Non-pigmented ciliary epithelial cell (primary cell): ENCODE measurements around the gene SLC9C1.

Source experiments
- DNase-seq: peaks from one replicate; pipeline ENCODE4 v3.0.0-alpha.2; 2010; ENCODE audit warnings: low read depth

The SLC9C1 gene

GRCh38 chr3:112131111-112131510 is 162.9 kb downstream of the SLC9C1 start:
- no peak for DNase-seq

GRCh38 chr3:112130638-112130993 is 163.4 kb downstream of the SLC9C1 start:
- DNase-seq, result no peak

DNA sequence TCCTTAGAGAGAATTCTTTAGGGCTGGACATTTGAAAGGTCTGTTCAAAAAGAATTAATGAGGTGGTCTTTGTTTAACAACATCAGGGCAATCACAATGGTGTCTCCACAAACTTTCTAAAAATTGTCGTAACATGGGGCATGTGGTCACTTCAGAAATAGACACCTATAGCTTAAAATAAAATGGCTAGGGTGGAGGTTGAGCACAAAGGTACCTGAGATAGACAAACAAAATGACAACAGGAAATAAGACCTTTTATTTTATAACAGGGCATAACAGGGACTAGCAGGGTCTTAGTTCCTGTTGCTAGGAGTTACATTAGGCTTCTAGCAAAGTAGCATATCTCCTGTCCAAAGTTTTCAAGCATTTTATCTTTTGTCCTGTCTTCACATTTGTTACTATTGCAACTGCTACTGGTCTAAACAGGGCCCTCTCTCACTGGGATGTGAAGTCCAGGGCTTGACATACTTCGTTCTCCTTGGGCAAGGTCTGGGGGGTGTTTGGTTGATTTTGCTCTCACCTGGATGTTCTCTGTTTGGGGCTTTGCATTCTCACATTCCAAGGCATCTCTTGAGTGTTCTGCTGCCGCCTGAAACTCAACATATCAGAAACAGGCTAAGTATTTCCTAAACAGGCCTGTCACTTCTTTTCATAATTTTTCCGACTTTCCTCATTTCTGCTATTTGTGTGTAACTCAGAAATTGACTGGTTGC is 163.9 kb downstream of the SLC9C1 start:
- DNase-seq, result no peak

DNA sequence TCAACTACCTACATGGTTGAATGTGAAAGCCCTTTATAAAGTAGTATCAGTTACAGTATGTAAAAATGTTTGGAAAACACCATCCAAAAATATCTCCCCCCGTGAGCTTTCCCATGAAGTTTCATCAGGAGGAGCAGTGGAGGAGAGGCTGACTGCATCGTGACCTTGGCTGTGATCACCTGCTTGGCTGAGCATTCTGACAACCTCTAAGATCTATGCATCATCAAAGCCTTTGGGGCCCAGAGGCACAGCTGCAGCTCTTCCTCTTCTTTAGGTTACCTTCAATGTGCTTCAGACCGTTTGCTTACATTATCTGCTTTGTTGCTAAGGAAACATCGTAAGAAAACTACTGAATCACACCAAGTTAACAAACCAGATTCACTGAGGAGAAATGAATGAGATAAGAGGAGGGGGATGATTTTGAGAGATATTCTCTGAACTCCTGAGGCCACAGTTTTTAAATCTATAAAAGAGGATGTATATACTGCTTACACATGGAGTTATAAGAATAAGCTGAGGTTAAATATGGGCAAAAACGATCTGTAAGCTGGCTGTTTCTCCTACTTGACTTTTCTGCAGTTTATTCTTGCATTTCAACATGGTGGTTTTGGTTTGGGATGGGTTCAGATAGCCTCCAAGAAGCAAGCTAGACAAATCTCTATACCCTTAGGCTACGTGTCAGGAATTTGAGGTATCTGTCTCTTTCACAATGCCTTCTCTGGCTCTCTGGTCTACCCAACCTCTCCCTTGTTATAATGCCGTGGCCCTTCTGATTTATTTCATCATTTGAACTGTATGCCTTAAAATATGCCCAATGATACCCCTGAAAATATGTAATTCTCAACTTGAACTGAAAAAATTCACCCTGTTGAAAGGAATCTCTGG is 164.9 kb downstream of the SLC9C1 start:
- DNase-seq, result no peak

- no peak for DNase-seq
Measured at GRCh38 chr3:112127522-112128494, 166.2 kb downstream of the SLC9C1 start.

GRCh38 chr3:112126511-112126911 is 167.5 kb downstream of the SLC9C1 start:
- no peak for DNase-seq

DNA sequence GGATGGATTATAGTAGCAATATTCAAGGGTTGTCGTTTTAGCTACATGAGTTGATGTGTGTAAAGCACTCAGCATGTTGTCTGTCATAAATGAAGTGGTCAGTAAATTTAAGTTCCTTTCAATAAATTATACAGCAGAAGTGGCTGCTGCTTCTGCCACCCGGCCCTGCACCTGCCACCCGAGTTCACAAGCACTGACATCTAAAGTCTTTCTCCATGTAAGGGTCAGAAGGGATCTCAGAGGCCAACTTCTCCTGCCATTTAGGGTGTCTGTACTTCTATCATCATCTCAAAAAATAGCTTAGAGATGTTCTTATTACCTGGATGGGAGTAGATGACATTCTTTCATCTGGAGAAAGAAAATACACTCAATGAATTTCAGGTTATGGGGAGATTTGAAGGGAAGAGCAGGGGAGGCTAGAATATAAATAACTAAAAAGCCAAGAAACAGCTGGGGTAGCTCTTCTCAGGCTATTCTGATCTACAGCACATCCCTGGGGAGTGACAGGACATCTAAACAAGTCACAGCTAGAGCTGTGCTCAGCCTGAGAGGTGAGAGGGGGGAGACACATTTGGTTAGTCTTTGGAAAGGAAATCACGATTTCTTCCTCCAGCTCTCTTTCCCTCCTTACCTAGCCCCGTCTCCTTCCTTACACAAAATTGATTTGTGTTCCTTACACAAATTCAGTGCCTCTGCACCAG is 169.0 kb downstream of the SLC9C1 start:
- DNase-seq, result no peak

DNA sequence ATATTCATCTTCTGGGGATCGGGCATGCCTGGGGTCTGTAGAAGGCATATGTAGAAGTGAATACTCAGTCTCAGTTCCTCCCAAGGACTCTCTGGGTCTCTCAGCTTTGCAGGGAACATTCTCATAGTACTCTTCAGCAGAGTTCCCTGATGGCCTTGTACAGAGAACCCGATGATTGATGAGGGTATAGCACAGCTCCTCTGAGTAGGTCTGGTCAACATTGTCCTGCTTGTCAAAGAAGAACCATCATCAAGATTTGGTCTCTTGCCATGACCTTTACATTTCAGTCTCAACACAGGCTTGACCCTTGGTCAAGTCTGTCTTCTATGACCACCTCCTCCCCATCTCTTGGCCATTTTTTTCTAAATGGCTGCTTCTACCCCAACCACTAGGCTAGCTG is 170.5 kb downstream of the SLC9C1 start:
- DNase-seq, result no peak

- no peak for DNase-seq
Measured at GRCh38 chr3:112122870-112123269, 171.1 kb downstream of the SLC9C1 start.

DNA sequence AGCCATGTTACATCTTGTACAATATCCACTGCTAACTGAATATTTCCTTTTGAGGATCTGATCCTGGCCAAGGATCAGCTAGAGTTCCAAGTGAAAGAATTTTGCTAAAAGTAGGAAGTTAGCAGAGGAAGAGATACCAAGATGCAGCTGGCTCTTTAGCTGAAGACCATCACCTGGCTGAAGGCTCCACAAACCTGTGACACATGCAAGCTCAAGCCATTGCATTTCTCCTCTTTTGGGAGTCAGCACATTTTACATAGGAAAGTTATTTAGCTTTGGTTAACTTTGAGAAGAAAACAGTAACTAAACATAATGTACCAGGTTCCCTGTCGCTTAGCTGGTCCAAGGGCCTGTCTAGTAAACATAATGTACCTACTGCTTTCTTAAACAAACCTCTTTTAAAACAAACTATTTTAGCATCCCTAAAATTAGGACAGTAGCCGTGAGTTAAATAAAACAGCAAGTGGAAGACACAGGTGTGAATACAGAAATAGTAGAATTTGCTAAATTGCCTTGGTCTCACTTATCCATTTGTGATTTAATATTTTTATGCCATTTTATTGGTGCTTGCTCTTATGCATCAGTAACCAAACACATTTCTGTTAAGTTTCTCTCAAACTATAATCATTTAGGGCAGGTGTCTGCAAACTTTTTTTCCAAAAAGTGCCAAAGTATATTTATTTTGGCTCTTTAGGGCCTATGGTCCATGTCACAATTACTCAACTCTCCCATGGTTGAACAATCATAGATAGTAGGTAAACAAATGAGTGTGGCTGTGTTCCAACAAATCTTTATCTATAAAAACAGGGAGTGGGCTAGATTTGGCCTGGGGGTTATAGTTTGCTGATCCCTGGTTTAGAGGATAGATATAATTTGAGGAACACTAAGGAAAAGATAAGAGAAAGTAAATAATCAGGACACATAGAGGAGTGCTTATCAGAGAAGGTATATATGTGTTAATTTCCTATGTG is 172.2 kb downstream of the SLC9C1 start:
- DNase-seq, result no peak

- DNase-seq, result no peak
Measured at GRCh38 chr3:112119962-112120836, 173.8 kb downstream of the SLC9C1 start.

DNA sequence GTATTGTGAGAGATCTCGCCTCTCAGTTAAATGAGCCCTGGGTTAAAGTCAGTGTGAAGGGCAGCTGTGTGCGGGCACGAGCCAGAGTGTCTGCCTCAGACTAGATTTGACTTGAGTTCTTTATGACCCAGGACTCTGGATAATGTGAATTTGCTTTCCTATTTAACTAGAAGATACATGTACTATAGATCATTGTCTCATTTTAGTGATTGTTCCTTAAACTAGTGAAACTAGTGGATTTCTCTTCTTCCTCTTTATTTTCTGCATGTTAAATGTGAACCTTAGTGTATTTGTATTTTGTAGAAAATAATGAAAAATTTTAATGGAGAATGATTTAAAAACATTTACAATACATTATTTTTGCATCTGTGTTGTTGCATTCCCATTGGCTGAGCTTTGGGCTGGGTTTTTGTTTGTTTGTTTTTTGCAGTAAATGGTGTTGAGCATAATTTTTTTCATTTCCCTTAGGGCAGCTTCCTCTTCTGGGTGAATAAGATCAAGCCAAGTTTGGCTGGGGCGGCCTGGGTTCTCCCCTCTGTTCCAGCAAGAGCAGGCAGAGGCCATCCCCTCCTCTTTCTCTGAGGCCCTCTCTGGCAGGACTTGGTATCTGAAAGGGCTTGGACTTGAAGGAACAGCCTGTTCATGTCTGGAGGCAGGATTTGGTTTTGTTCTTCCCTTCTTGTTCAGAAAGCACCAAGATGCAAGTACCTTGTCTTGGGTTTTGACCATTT is 176.0 kb downstream of the SLC9C1 start:
- DNase-seq, result no peak

GRCh38 chr3:112117415-112117814 is 176.6 kb downstream of the SLC9C1 start:
- no peak for DNase-seq

- DNase-seq, result no peak
Measured at GRCh38 chr3:112116748-112117186, 177.2 kb downstream of the SLC9C1 start.

DNA sequence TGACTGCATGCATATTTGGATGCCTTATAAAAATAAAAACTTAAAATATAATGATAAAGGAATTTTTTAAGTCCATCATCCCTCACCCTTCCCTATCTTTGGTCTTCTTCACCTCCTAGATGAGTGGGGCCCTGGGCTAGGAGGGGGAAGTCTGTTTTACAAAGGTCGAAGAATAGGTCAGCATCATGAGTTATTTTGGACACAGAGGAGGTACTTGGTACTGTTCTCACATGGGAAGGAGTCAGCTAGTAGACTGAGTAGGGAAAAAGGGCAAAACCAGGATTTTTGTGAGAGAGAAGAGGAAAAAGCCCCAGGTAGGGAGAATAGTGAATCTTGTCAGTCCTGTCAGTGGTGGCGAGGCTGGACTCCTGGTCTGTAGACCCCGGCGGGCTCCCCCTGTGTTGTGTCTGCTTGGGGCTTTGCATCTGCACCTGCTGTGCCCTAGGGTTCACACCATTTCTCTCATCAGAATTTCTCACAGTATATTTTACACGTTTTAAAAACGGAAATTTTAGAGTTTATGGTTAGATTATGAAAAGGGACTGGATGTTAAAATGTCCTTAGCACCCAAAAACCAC is 178.1 kb downstream of the SLC9C1 start:
- no peak for DNase-seq

DNA sequence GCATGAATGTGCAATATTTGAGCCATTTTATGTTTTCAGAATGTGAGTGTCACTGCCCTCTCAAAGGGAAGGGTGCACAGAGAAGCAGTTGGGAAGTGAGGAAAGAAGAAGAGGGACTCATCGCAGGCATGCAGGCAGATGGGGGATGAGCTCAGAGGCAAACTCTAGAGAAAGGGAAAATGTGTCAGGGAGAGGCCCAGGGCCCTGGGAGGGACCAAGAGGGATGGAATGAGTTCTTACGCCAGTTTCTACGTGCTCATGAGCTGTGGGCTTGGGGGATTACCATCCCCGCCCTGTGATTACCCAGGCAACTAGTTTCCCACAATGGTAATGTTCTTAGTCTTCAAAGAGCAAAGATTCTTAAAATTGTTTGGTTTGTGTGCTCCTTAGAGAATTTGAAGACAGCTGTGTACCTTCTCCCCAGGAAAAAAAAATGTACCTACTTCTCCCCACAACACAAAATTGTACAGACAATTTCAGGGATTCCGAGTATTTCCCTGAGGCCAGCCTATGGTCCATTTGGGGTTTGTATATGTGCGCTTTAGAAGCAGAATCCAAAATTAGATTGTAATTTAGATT is 178.8 kb downstream of the SLC9C1 start:
- no peak for DNase-seq

DNA sequence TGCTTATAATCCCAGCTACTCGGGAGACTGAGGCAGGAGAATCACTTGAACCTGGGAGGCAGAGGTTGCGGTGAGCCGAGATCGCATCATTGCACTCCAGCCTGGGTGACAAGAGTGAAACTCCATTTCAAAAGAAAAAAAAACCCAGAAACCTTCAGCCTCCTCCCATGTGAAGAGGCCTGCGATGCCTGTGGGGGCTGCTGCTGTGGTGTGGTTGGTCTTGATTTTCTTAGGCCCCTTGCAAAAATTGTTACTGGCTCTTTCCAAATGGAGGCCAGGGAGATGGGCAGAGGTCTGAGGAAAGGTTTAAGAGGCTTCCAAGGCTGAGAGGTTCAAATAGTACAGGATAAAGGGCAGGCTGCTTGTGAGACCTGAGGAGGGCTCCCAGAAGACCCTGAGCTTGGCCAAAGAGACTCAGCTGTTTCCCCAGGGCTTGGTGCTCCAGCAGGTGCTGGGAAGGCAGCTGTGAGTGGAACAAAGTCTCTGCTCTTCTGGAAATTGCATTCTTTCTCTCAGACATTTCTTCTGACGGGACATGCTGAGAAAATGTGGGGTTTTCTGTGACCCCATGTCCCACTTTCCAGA is 179.3 kb downstream of the SLC9C1 start:
- DNase-seq, result no peak
